ENCODE measurements around the gene CDH12. TPM values are rescaled to one million over a fixed set of nuclear protein-coding genes. Genes with fewer than 3 reads are reported as not detected.

CDH12 gene
- total and polyA plus RNA-seq, 2 experiments from 2014 or later, result not detected

DNA sequence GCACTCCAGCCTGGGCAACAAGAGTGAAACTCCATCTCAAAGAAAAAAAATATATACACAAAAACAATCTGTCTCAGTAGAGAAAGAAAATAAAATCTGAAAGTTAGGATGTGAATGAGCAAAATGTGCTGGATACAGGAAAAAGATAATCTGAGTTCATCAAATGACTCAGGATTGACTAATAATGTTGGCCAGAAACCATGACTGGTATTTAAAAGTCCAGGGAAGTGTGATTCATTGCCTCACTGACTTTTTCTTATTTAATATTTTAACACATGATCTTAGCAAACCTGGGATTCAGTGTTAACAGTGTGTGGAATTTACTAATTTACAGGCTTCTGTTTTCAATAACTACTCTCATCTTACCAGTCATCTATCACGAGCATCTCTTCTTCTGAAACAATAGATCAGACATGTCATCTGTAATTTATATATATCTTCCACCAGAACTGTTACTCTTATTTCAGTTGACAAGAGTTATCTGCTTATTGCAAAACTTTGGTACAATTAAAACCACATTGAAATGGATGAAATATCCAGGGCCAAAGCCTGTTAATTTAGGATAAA is 256.7 kb downstream of the CDH12 start:
- TF ChIP-seq EZH2 (IDR thresholded peaks at IDR 0.05; ENCODE audit: insufficient read depth, poor library complexity, severe bottlenecking) (no peak), EZH2phosphoT487 (IDR thresholded peaks at IDR 0.05; ENCODE audit: insufficient read depth, low read depth) (no peak)
- Histone ChIP-seq H3K9me2 (ENCODE audit: insufficient read depth) (no peaks in the 10 kb centered on the region), H3K27me3 (replicated peaks; ENCODE audit: insufficient read depth) (no peaks in the 10 kb centered on the region), H3K4me2 (ENCODE audit: unreplicated experiment) (peak overlapping the region; percentile 54), H4K20me1 (ENCODE audit: insufficient read depth) (no peaks in the 10 kb centered on the region), H3K9ac (no peak overlapping the region), H3K27ac (peak overlapping the region; percentile 65), H3K4me3 (peak overlapping the region; percentile 13; the same call in 1 of the 2 replicates), H3K36me3 (ENCODE audit: low read depth) (no peaks in the 10 kb centered on the region), H3K4me1 (ENCODE audit: insufficient read depth) (peaks cover 14% of the 10 kb centered on the region), H3K9me3 (ENCODE audit: low read depth) (no peaks in the 10 kb centered on the region), H3K79me2 (ENCODE audit: insufficient read depth) (no peaks in the 10 kb centered on the region), H3F3A (ENCODE audit: insufficient read depth) (peaks cover 4% of the 10 kb centered on the region), H2AFZ (peak overlapping the region; percentile 61)
- peak; percentile 90 for DNase-seq
- in situ Hi-C loops (cut with MboI), result no loop called here
- 0% methylated on average over 1 of the region's 1 CpG for WGBS, 2 experiments (ENCODE audit: low coverage in 1 of 2, low lambda C conversion rate in 2 of 2, missing lambda C conversion rate in 2 of 2)

GRCh38 chr5:22594491-22594890 is 258.7 kb downstream of the CDH12 start:
- DNase-seq, result no peak
- Histone ChIP-seq H3K4me2 (ENCODE audit: unreplicated experiment) (no peak overlapping the region), H3K9me2 (ENCODE audit: insufficient read depth) (no peaks in the 10 kb centered on the region), H3K27me3 (replicated peaks; ENCODE audit: insufficient read depth) (no peaks in the 10 kb centered on the region), H4K20me1 (ENCODE audit: insufficient read depth) (no peaks in the 10 kb centered on the region), H3K9me3 (ENCODE audit: low read depth) (no peaks in the 10 kb centered on the region), H3F3A (ENCODE audit: insufficient read depth) (peaks cover 4% of the 10 kb centered on the region), H3K27ac (no peak overlapping the region), H3K36me3 (ENCODE audit: low read depth) (no peaks in the 10 kb centered on the region), H3K9ac (no peak overlapping the region), H3K79me2 (ENCODE audit: insufficient read depth) (no peaks in the 10 kb centered on the region), H2AFZ (no peak overlapping the region), H3K4me3 (no peak overlapping the region), H3K4me1 (ENCODE audit: insufficient read depth) (peaks cover 14% of the 10 kb centered on the region)
- TF ChIP-seq EZH2 (IDR thresholded peaks at IDR 0.05; ENCODE audit: insufficient read depth, poor library complexity, severe bottlenecking) (no peak), EZH2phosphoT487 (IDR thresholded peaks at IDR 0.05; ENCODE audit: insufficient read depth, low read depth) (no peak)
- whole genome bisulfite sequencing, 2 experiments (ENCODE audit: low coverage in 1 of 2, low lambda C conversion rate in 2 of 2, missing lambda C conversion rate in 2 of 2), result 96% methylated on average over 2 of the region's 2 CpGs
- in situ Hi-C loops (cut with MboI), result no loop called here

GRCh38 chr5:22593592-22593991 is 259.6 kb downstream of the CDH12 start:
- Histone ChIP-seq H2AFZ (no peak overlapping the region), H3K27me3 (replicated peaks; ENCODE audit: insufficient read depth) (no peaks in the 10 kb centered on the region), H3K79me2 (ENCODE audit: insufficient read depth) (no peaks in the 10 kb centered on the region), H3K9me3 (ENCODE audit: low read depth) (no peaks in the 10 kb centered on the region), H3F3A (ENCODE audit: insufficient read depth) (peaks cover 4% of the 10 kb centered on the region), H4K20me1 (ENCODE audit: insufficient read depth) (no peaks in the 10 kb centered on the region), H3K9me2 (ENCODE audit: insufficient read depth) (no peaks in the 10 kb centered on the region), H3K9ac (no peak overlapping the region), H3K4me3 (no peak overlapping the region), H3K4me2 (ENCODE audit: unreplicated experiment) (no peak overlapping the region), H3K4me1 (ENCODE audit: insufficient read depth) (peaks cover 14% of the 10 kb centered on the region), H3K27ac (no peak overlapping the region), H3K36me3 (ENCODE audit: low read depth) (no peaks in the 10 kb centered on the region)
- in situ Hi-C loops (cut with MboI), result no loop called here
- TF ChIP-seq EZH2 (IDR thresholded peaks at IDR 0.05; ENCODE audit: insufficient read depth, poor library complexity, severe bottlenecking) (no peak), EZH2phosphoT487 (IDR thresholded peaks at IDR 0.05; ENCODE audit: insufficient read depth, low read depth) (no peak)
- 88 to 90% methylated on average over 1 of the region's 1 CpG for WGBS, 2 experiments (ENCODE audit: low coverage in 1 of 2, low lambda C conversion rate in 2 of 2, missing lambda C conversion rate in 2 of 2)
- no peak for DNase-seq

- TF ChIP-seq EZH2phosphoT487 (IDR thresholded peaks at IDR 0.05; ENCODE audit: insufficient read depth, low read depth) (no peak), EZH2 (IDR thresholded peaks at IDR 0.05; ENCODE audit: insufficient read depth, poor library complexity, severe bottlenecking) (no peak)
- H3K27ac ChIP-seq, result no peak overlapping the region
- no peak for DNase-seq
- no peaks in the 10 kb centered on the region for H3K79me2 ChIP-seq (ENCODE audit: insufficient read depth)
- H3K27me3 ChIP-seq (replicated peaks; ENCODE audit: insufficient read depth), result no peaks in the 10 kb centered on the region
- in situ Hi-C loops (cut with MboI), result no loop called here
- 0 out of 2 replicates have a peak, but pooled peaks cover under 1% of the 10 kb centered on the region for H3F3A ChIP-seq (ENCODE audit: insufficient read depth)
- H2AFZ ChIP-seq, result no peak overlapping the region
- no peaks in the 10 kb centered on the region for H3K9me3 ChIP-seq (ENCODE audit: low read depth)
- no peak overlapping the region for H3K4me3 ChIP-seq
- H3K9ac ChIP-seq, result no peak overlapping the region
- H4K20me1 ChIP-seq (ENCODE audit: insufficient read depth), result no peaks in the 10 kb centered on the region
- no peaks in the 10 kb centered on the region for H3K36me3 ChIP-seq (ENCODE audit: low read depth)
- H3K4me1 ChIP-seq (ENCODE audit: insufficient read depth), result peaks cover 3% of the 10 kb centered on the region; the same call in 1 of the 2 replicates
- no peak overlapping the region for H3K4me2 ChIP-seq (ENCODE audit: unreplicated experiment)
- H3K9me2 ChIP-seq (ENCODE audit: insufficient read depth), result no peaks in the 10 kb centered on the region
These were observed 261.7 kb downstream of the CDH12 start for GRCh38 chr5:22591461-22591860.
